PC-9 (cell line): ENCODE data around the gene MR1. TPM values are rescaled to one million over a fixed set of nuclear protein-coding genes. Genes with fewer than 3 reads are reported as not detected.
A peak's percentile ranks its signal among the peaks of the same experiment; 100 is the strongest.

ENCODE experiments used
- BruUV-seq: library from RNA; stranded (reverse); fragments of 400-500 nt; replicated peaks from 2 replicates; lab custom pipeline; 2021; lab: Mats Ljungman, UMichigan
- CTCF ChIA-PET: fragments of 300-600 bp; sonication (Branson Sonifier 250); formaldehyde crosslinking; loops from one replicate; lab custom pipeline; 2022; ENCODE audit warnings: antibody characterized with exemption; lab: Charles Lee
- POLR2A ChIA-PET: fragments of 300-600 bp; sonication (Branson Sonifier 250); formaldehyde crosslinking; loops from one replicate; lab custom pipeline; 2022; ENCODE audit warnings: antibody characterized with exemption; ENCODE audit not compliant: unreplicated experiment; lab: Charles Lee
- DNase-seq, 2 experiments: peaks; one replicate each; pipeline versions ENCODE4 v3.0.0 to v3.0.0-alpha.2; 2015 to 2022; ENCODE audit warnings: mixed read lengths in 1 of 2
- H2AFZ ChIP-seq: fragments of 200-600 bp; sonication (generic); 2 replicates; pipeline ENCODE4 v1.8.1; 2017; ENCODE audit warnings: antibody characterized with exemption
- H3F3A ChIP-seq: fragments of 200-600 bp; sonication (generic); 2 replicates; pipeline ENCODE4 v1.8.1; 2017; ENCODE audit warnings: antibody characterized with exemption, mild to moderate bottlenecking, low read depth; ENCODE audit not compliant: insufficient read depth
- H3K27ac ChIP-seq: fragments of 200-600 bp; sonication (generic); 2 replicates; pipeline ENCODE4 v1.6.1; 2016; ENCODE audit warnings: mixed run types
- H3K27me3 ChIP-seq: fragments of 200-600 bp; sonication (generic); 2 replicates; pipeline ENCODE4 v1.6.1; 2016; ENCODE audit warnings: low read depth, mixed run types; ENCODE audit not compliant: insufficient read depth
- H3K36me3 ChIP-seq: fragments of 200-600 bp; sonication (generic); 2 replicates; pipeline ENCODE4 v1.6.1; 2016; ENCODE audit warnings: low read depth, mixed run types
- H3K4me1 ChIP-seq: fragments of 200-600 bp; sonication (generic); replicated peaks from 2 replicates; pipeline ENCODE4 v1.6.1; 2016; ENCODE audit warnings: mixed run types; ENCODE audit not compliant: insufficient read depth
- H3K4me2 ChIP-seq: fragments of 200-600 bp; sonication (generic); 2 replicates; pipeline ENCODE4 v1.6.1; 2017; ENCODE audit warnings: mixed run types
- H3K4me3 ChIP-seq: fragments of 200-600 bp; sonication (generic); 2 replicates; pipeline ENCODE4 v1.6.1; 2016; ENCODE audit warnings: mixed run types
- H3K79me2 ChIP-seq: fragments of 200-600 bp; sonication (generic); 2 replicates; pipeline ENCODE4 v1.6.1; 2017; ENCODE audit warnings: low read depth, mixed run types
- H3K9me2 ChIP-seq: fragments of 200-600 bp; sonication (generic); 2 replicates; pipeline ENCODE4 v1.8.1; 2017; ENCODE audit warnings: mild to moderate bottlenecking; ENCODE audit not compliant: insufficient read depth
- H3K9me3 ChIP-seq: fragments of 200-600 bp; sonication (generic); 2 replicates; pipeline ENCODE4 v1.8.1; 2016; ENCODE audit warnings: low read depth; ENCODE audit not compliant: insufficient read depth
- H4K20me1 ChIP-seq: fragments of 200-600 bp; sonication (generic); 2 replicates; pipeline ENCODE4 v1.8.1; 2017; ENCODE audit not compliant: insufficient read depth
- EZH2 ChIP-seq: fragments of 200-600 bp; sonication (generic); IDR thresholded peaks from 2 replicates; pipeline ENCODE4 v1.8.0; 2017; ENCODE audit warnings: antibody characterized with exemption, low read depth
- intact Hi-C: fragments of 100-400 bp; cut with micrococcal nuclease; formaldehyde crosslinking; loops from one replicate; pipeline ENCODE4 v1.10.0; 2022; ENCODE audit not compliant: unreplicated experiment
- total RNA-seq: library from RNA; stranded (reverse); gene quantifications from 2 replicates; pipeline ENCODE4 v1.2.3, GENCODE V29; 2021
- TF ChIP-seq, protein P1 (sequence below): fragments of 200-600 bp; sonication (generic); conservative IDR thresholded peaks from 2 replicates; pipeline ENCODE4 v1.6.1; 2017; ENCODE audit warnings: mixed run types, antibody characterized with exemption, mild to moderate bottlenecking, moderate library complexity

The MR1 gene
- total RNA-seq, 1 experiment from 2014 or later, result 15.5 TPM

DNA sequence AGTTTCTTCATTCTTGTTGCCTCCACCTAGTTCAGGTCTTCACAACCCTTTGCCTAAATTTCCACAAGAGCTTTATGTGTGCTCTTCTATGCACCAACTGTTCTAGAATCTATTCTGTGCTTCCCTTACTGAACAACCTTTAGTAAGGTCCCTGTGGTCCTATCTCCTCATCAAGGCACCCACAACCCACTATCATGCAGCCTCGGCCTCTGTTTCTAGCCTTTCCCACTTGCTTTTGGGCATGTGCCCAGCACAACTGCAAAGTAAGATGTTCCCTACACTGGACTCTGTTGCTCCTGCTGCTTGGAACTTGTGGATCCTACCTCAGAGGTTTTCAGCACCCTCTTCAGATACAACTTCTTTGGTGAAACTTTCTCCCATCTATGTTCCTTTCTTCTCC is 52.3 kb downstream of the MR1 start:
- Histone ChIP-seq H2AFZ (no peak overlapping the region), H3K36me3 (peaks cover 14% of the 10 kb centered on the region), H4K20me1 (peaks cover 16% of the 10 kb centered on the region), H3K27me3 (no peaks in the 10 kb centered on the region), H3F3A (peaks cover 38% of the 10 kb centered on the region), H3K9me3 (no peaks in the 10 kb centered on the region), H3K4me3 (no peak overlapping the region), H3K4me1 (peaks cover 19% of the 10 kb centered on the region), H3K4me2 (no peak overlapping the region; the same call in 1 of the 2 replicates), H3K79me2 (peaks cover 36% of the 10 kb centered on the region), H3K9me2 (no peaks in the 10 kb centered on the region), H3K27ac (peak overlapping the region; percentile 92)
- POLR2A ChIA-PET, result no interaction called here
- CTCF ChIA-PET, result interaction anchor here (0.6 kb wide), 1 partner anchor 67 kb away, joined by 8 read pairs; no protein-coding TSS in a partner anchor
- intact Hi-C loops, result no loop called here
- DNase-seq, result no peak
- no TSS peak for BruUV-seq
- TF ChIP-seq, protein P1, sequence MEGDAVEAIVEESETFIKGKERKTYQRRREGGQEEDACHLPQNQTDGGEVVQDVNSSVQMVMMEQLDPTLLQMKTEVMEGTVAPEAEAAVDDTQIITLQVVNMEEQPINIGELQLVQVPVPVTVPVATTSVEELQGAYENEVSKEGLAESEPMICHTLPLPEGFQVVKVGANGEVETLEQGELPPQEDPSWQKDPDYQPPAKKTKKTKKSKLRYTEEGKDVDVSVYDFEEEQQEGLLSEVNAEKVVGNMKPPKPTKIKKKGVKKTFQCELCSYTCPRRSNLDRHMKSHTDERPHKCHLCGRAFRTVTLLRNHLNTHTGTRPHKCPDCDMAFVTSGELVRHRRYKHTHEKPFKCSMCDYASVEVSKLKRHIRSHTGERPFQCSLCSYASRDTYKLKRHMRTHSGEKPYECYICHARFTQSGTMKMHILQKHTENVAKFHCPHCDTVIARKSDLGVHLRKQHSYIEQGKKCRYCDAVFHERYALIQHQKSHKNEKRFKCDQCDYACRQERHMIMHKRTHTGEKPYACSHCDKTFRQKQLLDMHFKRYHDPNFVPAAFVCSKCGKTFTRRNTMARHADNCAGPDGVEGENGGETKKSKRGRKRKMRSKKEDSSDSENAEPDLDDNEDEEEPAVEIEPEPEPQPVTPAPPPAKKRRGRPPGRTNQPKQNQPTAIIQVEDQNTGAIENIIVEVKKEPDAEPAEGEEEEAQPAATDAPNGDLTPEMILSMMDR, result no peak
- TF ChIP-seq EZH2, result no peak

DNA sequence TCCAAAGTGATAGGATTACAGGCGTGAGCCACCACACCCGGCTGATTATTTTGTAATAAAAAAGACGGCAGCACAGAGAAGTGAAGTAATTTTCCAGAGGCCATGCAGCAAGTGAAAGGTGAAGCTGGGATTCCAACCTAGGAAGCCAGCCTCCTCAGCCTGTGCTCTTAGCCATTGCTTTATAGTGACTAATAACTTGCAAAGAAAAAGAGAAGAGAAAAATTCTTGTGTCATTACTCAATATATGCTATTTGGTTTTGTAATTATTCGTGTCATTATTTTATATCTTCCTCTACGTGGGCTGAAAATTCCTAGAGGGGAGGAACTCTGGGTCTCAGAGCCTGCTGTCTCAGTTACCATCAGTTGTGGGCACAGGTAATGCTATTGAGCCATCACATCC is 53.1 kb downstream of the MR1 start:
- intact Hi-C loops, result no loop called here
- Histone ChIP-seq H3K27ac (peak overlapping the region; percentile 92), H3K36me3 (peaks cover 23% of the 10 kb centered on the region), H3K27me3 (no peaks in the 10 kb centered on the region), H2AFZ (no peak overlapping the region), H3K4me1 (peaks cover 24% of the 10 kb centered on the region), H3K4me2 (peak overlapping the region; percentile 92), H3K9me3 (no peaks in the 10 kb centered on the region), H3K79me2 (peaks cover 44% of the 10 kb centered on the region), H3K9me2 (no peaks in the 10 kb centered on the region), H3K4me3 (peak overlapping the region; percentile 91; the same call in 1 of the 2 replicates), H4K20me1 (peaks cover 24% of the 10 kb centered on the region), H3F3A (peaks cover 46% of the 10 kb centered on the region)
- ChIA-PET CTCF (interaction anchor here (0.6 kb wide), 1 partner anchor 68 kb away, joined by 8 read pairs; no protein-coding TSS in a partner anchor), POLR2A (interaction anchor here (0.7 kb wide), 1 partner anchor 1110 kb away, joined by 3 read pairs; no protein-coding TSS in a partner anchor)
- no TSS peak for BruUV-seq
- TF ChIP-seq EZH2, result no peak
- TF ChIP-seq, protein P1, result no peak
- peak; percentile 29 to 92 for DNase-seq

GRCh38 chr1:181087400-181087901 is 53.7 kb downstream of the MR1 start:
- TF ChIP-seq, protein P1, result no peak
- no peak for TF ChIP-seq EZH2
- DNase-seq, result peak in 1 of 2 experiments; percentile 64
- Histone ChIP-seq H3K36me3 (peaks cover 26% of the 10 kb centered on the region), H3F3A (peaks cover 49% of the 10 kb centered on the region), H3K9me3 (no peaks in the 10 kb centered on the region), H3K79me2 (peaks cover 50% of the 10 kb centered on the region), H2AFZ (no peak overlapping the region), H3K27ac (peak overlapping the region; percentile 92), H3K27me3 (no peaks in the 10 kb centered on the region), H3K4me1 (peaks cover 30% of the 10 kb centered on the region), H3K9me2 (no peaks in the 10 kb centered on the region), H3K4me3 (peak overlapping the region; percentile 91), H4K20me1 (peaks cover 28% of the 10 kb centered on the region), H3K4me2 (peak overlapping the region; percentile 92)
- ChIA-PET POLR2A (interaction anchor here (0.6 to 0.7 kb wide), 3 partner anchors 161 to 1110 kb away, joined by 3 to 5 read pairs (median 4); no protein-coding TSS in a partner anchor), CTCF (no interaction called here)
- no TSS peak for BruUV-seq
- intact Hi-C loops, result no loop called here
